ENCODE results near the gene METTL21C. TPM values are rescaled to one million over a fixed set of nuclear protein-coding genes. Genes with fewer than 3 reads are reported as not detected.

METTL21C gene
- total and polyA plus RNA-seq, 7 experiments from 2014 or later: not detected

GRCh38 chr13:102650444-102650843 lies 44.4 kb downstream of the METTL21C start:
- peak overlapping the region in 2 of 9 donors; percentile 35 to 40 for H3K27ac Mint-ChIP-seq
- ChIA-PET CTCF (no interaction called here), POLR2A (no interaction called here)
- H3K36me3 Mint-ChIP-seq: peaks cover 0 to 34% (median 17%) of the 10 kb centered on the region in 5 donors
- H3K4me3 Mint-ChIP-seq: no peak overlapping the region
- Histone ChIP-seq H3K4me3 (ENCODE audit: low read length) (no peak overlapping the region), H3K36me3 (ENCODE audit: control insufficient read depth in 2 of 3, insufficient read depth in 3 of 3, low read length in 3 of 3) (peaks cover 12 to 51% (median 15%) of the 10 kb centered on the region in 3 experiments), H3K27me3 (ENCODE audit: control insufficient read depth in 2 of 2, insufficient read depth in 2 of 2, low read length in 2 of 2) (no peaks in the 10 kb centered on the region), H3K4me1 (ENCODE audit: control insufficient read depth in 2 of 2, insufficient read depth in 2 of 2, low read length in 2 of 2) (no peaks in the 10 kb centered on the region), H3K9me3 (ENCODE audit: control insufficient read depth in 2 of 3, low read length in 3 of 3) (no peaks in the 10 kb centered on the region), H3K27ac (ENCODE audit: low read depth, low read length) (no peak overlapping the region)
- H3K4me1 Mint-ChIP-seq: peaks cover 0 to 10% (median 7%) of the 10 kb centered on the region in 7 donors
- no peaks in the 10 kb centered on the region for H3K9me3 Mint-ChIP-seq
- H3K27me3 Mint-ChIP-seq: no peaks in the 10 kb centered on the region
- intact Hi-C loops (cut with micrococcal nuclease): loop anchor here (2.0 to 5.0 kb wide), 2 partner anchors 14 to 197 kb away; partner anchors contain the start of gene ERCC5 (in 1 of the 2)
- ATAC-seq (no peak), DNase-seq (no peak)

- no peaks in the 10 kb centered on the region for H3K9me3 Mint-ChIP-seq
- Histone ChIP-seq H3K27me3 (ENCODE audit: control insufficient read depth in 2 of 2, insufficient read depth in 2 of 2, low read length in 2 of 2) (no peaks in the 10 kb centered on the region), H3K9me3 (ENCODE audit: control insufficient read depth in 2 of 3, low read length in 3 of 3) (no peaks in the 10 kb centered on the region), H3K27ac (ENCODE audit: low read depth, low read length) (no peak overlapping the region), H3K4me1 (ENCODE audit: control insufficient read depth in 2 of 2, insufficient read depth in 2 of 2, low read length in 2 of 2) (no peaks in the 10 kb centered on the region), H3K36me3 (ENCODE audit: control insufficient read depth in 2 of 3, insufficient read depth in 3 of 3, low read length in 3 of 3) (peaks cover 12 to 61% (median 26%) of the 10 kb centered on the region in 3 experiments), H3K4me3 (ENCODE audit: low read length) (no peak overlapping the region)
- ATAC-seq (no peak), DNase-seq (no peak)
- no peaks in the 10 kb centered on the region for H3K27me3 Mint-ChIP-seq
- H3K4me3 Mint-ChIP-seq: peak overlapping the region in 1 of 10 donors; percentile 29
- ChIA-PET CTCF (no interaction called here), POLR2A (interaction anchor here (0.6 kb wide), 1 partner anchor 36 kb away, joined by 4 read pairs; no protein-coding TSS in a partner anchor)
- H3K36me3 Mint-ChIP-seq: peaks cover 0 to 45% (median 24%) of the 10 kb centered on the region in 5 donors
- H3K27ac Mint-ChIP-seq: peak overlapping the region in 7 of 9 donors; percentile 1 to 38 (median 32)
- intact Hi-C loops (cut with micrococcal nuclease): loop anchor here in 1 of 2 donors (2.0 kb wide), 1 partner anchor 15 kb away; no protein-coding TSS in a partner anchor
- H3K4me1 Mint-ChIP-seq: peaks cover 0 to 10% (median 7%) of the 10 kb centered on the region in 7 donors
Measured at GRCh38 chr13:102648046-102648445, 46.8 kb downstream of the METTL21C start.

- ChIA-PET CTCF (interaction anchor here (0.5 to 0.6 kb wide), 2 partner anchors 29 to 48 kb away, joined by 3 to 8 read pairs; no protein-coding TSS in a partner anchor), POLR2A (no interaction called here)
- Histone ChIP-seq H3K4me3 (ENCODE audit: low read length) (no peak overlapping the region), H3K36me3 (ENCODE audit: control insufficient read depth in 2 of 3, insufficient read depth in 3 of 3, low read length in 3 of 3) (peaks cover 12 to 75% (median 26%) of the 10 kb centered on the region in 3 experiments), H3K27me3 (ENCODE audit: control insufficient read depth in 2 of 2, insufficient read depth in 2 of 2, low read length in 2 of 2) (no peaks in the 10 kb centered on the region), H3K4me1 (ENCODE audit: control insufficient read depth in 2 of 2, insufficient read depth in 2 of 2, low read length in 2 of 2) (no peaks in the 10 kb centered on the region), H3K9me3 (ENCODE audit: control insufficient read depth in 2 of 3, low read length in 3 of 3) (no peaks in the 10 kb centered on the region), H3K27ac (ENCODE audit: low read depth, low read length) (no peak overlapping the region)
- Mint-ChIP-seq H3K27ac (peak overlapping the region in 1 of 9 donors; percentile 14), H3K27me3 (no peaks in the 10 kb centered on the region), H3K36me3 (peaks cover 4 to 41% (median 26%) of the 10 kb centered on the region in 5 donors), H3K4me1 (peaks cover 0 to 10% (median 6%) of the 10 kb centered on the region in 7 donors), H3K9me3 (no peaks in the 10 kb centered on the region), H3K4me3 (no peak overlapping the region)
- ATAC-seq: no peak
- intact Hi-C loops (cut with micrococcal nuclease): loop anchor here in 1 of 2 donors (2.0 kb wide), 2 partner anchors 17 to 53 kb away; no protein-coding TSS in a partner anchor
- DNase-seq: no peak
Measured at GRCh38 chr13:102645701-102646100, 49.1 kb downstream of the METTL21C start.

- no peaks in the 10 kb centered on the region for H3K4me1 ChIP-seq (ENCODE audit: control insufficient read depth in 2 of 2, insufficient read depth in 2 of 2, low read length in 2 of 2)
- H3K4me3 Mint-ChIP-seq: no peak overlapping the region
- ChIA-PET POLR2A (no interaction called here), CTCF (interaction anchor here (1.4 kb wide), 1 partner anchor 52 kb away, joined by 4 read pairs; no protein-coding TSS in a partner anchor)
- intact Hi-C loops (cut with micrococcal nuclease): loop anchor here in 1 of 2 donors (2.0 kb wide), 1 partner anchor 51 kb away; no protein-coding TSS in a partner anchor
- no peak overlapping the region for H3K27ac ChIP-seq (ENCODE audit: low read depth, low read length)
- peaks cover 7 to 47% (median 28%) of the 10 kb centered on the region in 5 donors for H3K36me3 Mint-ChIP-seq
- H3K27me3 ChIP-seq (ENCODE audit: control insufficient read depth in 2 of 2, insufficient read depth in 2 of 2, low read length in 2 of 2): no peaks in the 10 kb centered on the region
- no peak overlapping the region for H3K4me3 ChIP-seq (ENCODE audit: low read length)
- peaks cover 2 to 10% (median 6%) of the 10 kb centered on the region in 7 donors for H3K4me1 Mint-ChIP-seq
- no peak for ATAC-seq
- peak overlapping the region in 2 of 9 donors; percentile 54 to 84 for H3K27ac Mint-ChIP-seq
- no peak for DNase-seq
- no peaks in the 10 kb centered on the region for H3K27me3 Mint-ChIP-seq
- H3K36me3 ChIP-seq (ENCODE audit: control insufficient read depth in 2 of 3, insufficient read depth in 3 of 3, low read length in 3 of 3): peaks cover 11 to 64% (median 29%) of the 10 kb centered on the region in 3 experiments
- no peaks in the 10 kb centered on the region for H3K9me3 ChIP-seq (ENCODE audit: control insufficient read depth in 2 of 3, low read length in 3 of 3)
- no peaks in the 10 kb centered on the region for H3K9me3 Mint-ChIP-seq
Measured at GRCh38 chr13:102643656-102644055, 51.2 kb downstream of the METTL21C start.

- Mint-ChIP-seq H3K9me3 (no peaks in the 10 kb centered on the region), H3K27me3 (no peaks in the 10 kb centered on the region), H3K4me3 (no peak overlapping the region), H3K4me1 (peaks cover 0 to 6% (median 3%) of the 10 kb centered on the region in 7 donors), H3K36me3 (peaks cover 18 to 53% (median 27%) of the 10 kb centered on the region in 5 donors), H3K27ac (peak overlapping the region in 1 of 9 donors; percentile 3)
- CTCF ChIA-PET: interaction anchor here (1.4 kb wide), 1 partner anchor 51 kb away, joined by 4 read pairs; no protein-coding TSS in a partner anchor
- Histone ChIP-seq H3K27ac (ENCODE audit: low read depth, low read length) (no peak overlapping the region), H3K4me3 (ENCODE audit: low read length) (no peak overlapping the region), H3K4me1 (ENCODE audit: control insufficient read depth in 2 of 2, insufficient read depth in 2 of 2, low read length in 2 of 2) (no peaks in the 10 kb centered on the region), H3K27me3 (ENCODE audit: control insufficient read depth in 2 of 2, insufficient read depth in 2 of 2, low read length in 2 of 2) (no peaks in the 10 kb centered on the region), H3K9me3 (ENCODE audit: control insufficient read depth in 2 of 3, low read length in 3 of 3) (no peaks in the 10 kb centered on the region), H3K36me3 (ENCODE audit: control insufficient read depth in 2 of 3, insufficient read depth in 3 of 3, low read length in 3 of 3) (peaks cover 20 to 63% (median 39%) of the 10 kb centered on the region in 3 experiments)
- intact Hi-C loops (cut with micrococcal nuclease): no loop called here
- ATAC-seq: no peak
- POLR2A ChIA-PET: interaction anchor here (1.1 to 5.3 kb wide), 2 partner anchors 46 to 131 kb away, joined by 3 to 25 read pairs; partner anchors contain the start of genes TEX30 and TPP2
- no peak for DNase-seq
Measured at GRCh38 chr13:102642475-102642874, 52.4 kb downstream of the METTL21C start.

GRCh38 chr13:102642029-102642428 lies 52.8 kb downstream of the METTL21C start:
- peaks cover 0 to 6% (median 0%) of the 10 kb centered on the region in 7 donors for H3K4me1 Mint-ChIP-seq
- no peak for ATAC-seq

More at GRCh38 chr13:102642029-102642428, 52.8 kb downstream of the METTL21C start:
- Mint-ChIP-seq H3K4me3 (no peak overlapping the region), H3K27me3 (no peaks in the 10 kb centered on the region), H3K27ac (peak overlapping the region in 3 of 9 donors; percentile 8 to 33 (median 29)), H3K36me3 (peaks cover 22 to 57% (median 27%) of the 10 kb centered on the region in 5 donors), H3K9me3 (no peaks in the 10 kb centered on the region)
- H3K9me3 ChIP-seq (ENCODE audit: control insufficient read depth in 2 of 3, low read length in 3 of 3): no peaks in the 10 kb centered on the region
- no peak overlapping the region for H3K27ac ChIP-seq (ENCODE audit: low read depth, low read length)
- intact Hi-C loops (cut with micrococcal nuclease): no loop called here
- H3K36me3 ChIP-seq (ENCODE audit: control insufficient read depth in 2 of 3, insufficient read depth in 3 of 3, low read length in 3 of 3): peaks cover 19 to 66% (median 34%) of the 10 kb centered on the region in 3 experiments
- no peaks in the 10 kb centered on the region for H3K4me1 ChIP-seq (ENCODE audit: control insufficient read depth in 2 of 2, insufficient read depth in 2 of 2, low read length in 2 of 2)
- no peaks in the 10 kb centered on the region for H3K27me3 ChIP-seq (ENCODE audit: control insufficient read depth in 2 of 2, insufficient read depth in 2 of 2, low read length in 2 of 2)
- CTCF ChIA-PET: no interaction called here
- POLR2A ChIA-PET: interaction anchor here (0.6 to 5.3 kb wide), 3 partner anchors 46 to 132 kb away, joined by 3 to 25 read pairs (median 3); partner anchors contain the start of genes TEX30 and TPP2
- DNase-seq: no peak
- H3K4me3 ChIP-seq (ENCODE audit: low read length): no peak overlapping the region

All from naive thymus-derived CD4-positive, alpha-beta T cell (primary cell).